Caco-2 (cell line): ENCODE results near the gene FAM193A. TPM values are rescaled to one million over a fixed set of nuclear protein-coding genes. Genes with fewer than 3 reads are reported as not detected.

Source experiments
- BruUV-seq: library from RNA; stranded (reverse); fragments of 400-500 nt; replicated peaks from 2 replicates; lab custom pipeline; 2021; lab: Mats Ljungman, UMichigan
- CTCF ChIA-PET: fragments of 300-600 bp; sonication (Branson Sonifier 250); formaldehyde crosslinking; loops from one replicate; lab custom pipeline; 2022; ENCODE audit warnings: antibody characterized with exemption; lab: Charles Lee
- POLR2A ChIA-PET: fragments of 300-600 bp; sonication (Branson Sonifier 250); formaldehyde crosslinking; loops from one replicate; lab custom pipeline; 2022; ENCODE audit warnings: antibody characterized with exemption; lab: Charles Lee
- DNase-seq, 2 experiments: peaks; one replicate each; pipeline versions ENCODE4 v3.0.0 to v3.0.0-alpha.2; 2020 to 2022
- H3K27me3 ChIP-seq: replicated peaks from 2 replicates; pipeline ENCODE4 v1.6.0; 2011; ENCODE audit warnings: low read length; ENCODE audit not compliant: control insufficient read depth, insufficient read depth
- H3K36me3 ChIP-seq: 2 replicates; pipeline ENCODE4 v1.5.1; 2011; ENCODE audit warnings: low read length; ENCODE audit not compliant: control insufficient read depth, insufficient read depth
- H3K4me1 ChIP-seq: fragments of 250-450 bp; sonication (Bioruptor Pico); 2 replicates; pipeline ENCODE4 v1.5.1; 2020; ENCODE audit warnings: mild to moderate bottlenecking
- H3K4me3 ChIP-seq: 2 replicates; pipeline ENCODE4 v1.5.1; 2011; ENCODE audit warnings: low read depth, mild to moderate bottlenecking, control low read depth, low read length
- H3K9me3 ChIP-seq: fragments of 250-450 bp; sonication (Bioruptor Pico); 2 replicates; pipeline ENCODE4 v1.5.1; 2020; ENCODE audit warnings: mild to moderate bottlenecking, moderate library complexity
- H3K27ac Mint-ChIP-seq: one replicate; pipeline ENCODE4 v1.8.0; 2022; ENCODE audit warnings: mixed read lengths; ENCODE audit not compliant: unreplicated experiment
- H3K27me3 Mint-ChIP-seq: one replicate; pipeline ENCODE4 v1.8.0; 2022; ENCODE audit warnings: mixed read lengths; ENCODE audit not compliant: insufficient read depth, unreplicated experiment
- H3K36me3 Mint-ChIP-seq: one replicate; pipeline ENCODE4 v1.8.0; 2022; ENCODE audit warnings: mild to moderate bottlenecking, mixed read lengths; ENCODE audit not compliant: insufficient read depth, unreplicated experiment
- H3K4me1 Mint-ChIP-seq: one replicate; pipeline ENCODE4 v1.8.0; 2022; ENCODE audit warnings: low read depth, mixed read lengths; ENCODE audit not compliant: unreplicated experiment
- H3K4me3 Mint-ChIP-seq: one replicate; pipeline ENCODE4 v1.8.0; 2022; ENCODE audit warnings: mild to moderate bottlenecking, moderate library complexity, mixed read lengths; ENCODE audit not compliant: unreplicated experiment
- H3K9me3 Mint-ChIP-seq: one replicate; pipeline ENCODE4 v1.8.0; 2022; ENCODE audit warnings: mixed read lengths; ENCODE audit not compliant: unreplicated experiment
- intact Hi-C: fragments of 100-400 bp; cut with micrococcal nuclease; formaldehyde crosslinking; loops from one replicate; pipeline ENCODE4 v1.10.0; 2022; ENCODE audit not compliant: unreplicated experiment
- total RNA-seq: library from RNA; stranded (reverse); gene quantifications from 2 replicates; pipeline ENCODE4 v1.2.3, GENCODE V29; 2022
- TF ChIP-seq, protein P1 (sequence below), 2 experiments: fragments of 200-600 bp in 1 of 2; IDR thresholded peaks; 1 replicate in 1 of 2; 2 replicates in 1 of 2; pipeline versions ENCODE4 v1.5.1 to v1.8.0; 2011 to 2022; ENCODE audit warnings: antibody characterized with exemption in 1 of 2, control low read depth in 1 of 2, inconsistent platforms in 1 of 2, low read depth in 1 of 2, low read length in 1 of 2, mild to moderate bottlenecking in 1 of 2, moderate library complexity in 1 of 2; ENCODE audit not compliant: insufficient read depth in 1 of 2, severe bottlenecking in 1 of 2, unreplicated experiment in 1 of 2

The FAM193A gene
- total RNA-seq, 1 experiment from 2014 or later = 28.7 TPM

DNA sequence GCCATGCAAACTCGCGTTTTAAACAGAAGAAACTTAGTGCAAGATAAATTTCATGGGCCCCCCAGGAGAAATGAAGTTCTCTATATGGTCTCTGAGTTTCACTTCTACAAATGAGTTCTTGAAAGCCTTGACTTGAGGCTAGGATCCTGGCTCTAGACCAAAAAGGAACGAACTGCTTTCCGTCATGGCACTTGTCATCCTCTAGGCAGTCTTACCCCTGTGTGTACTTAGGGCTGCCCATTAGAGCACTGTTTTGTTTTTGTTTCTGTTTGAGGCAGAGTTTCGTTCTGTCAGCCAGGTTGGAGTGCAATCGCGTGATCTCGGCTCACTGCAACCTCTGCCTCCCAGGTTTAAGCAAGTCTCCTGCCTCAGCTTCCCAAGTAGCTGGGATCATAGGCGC is 38.5 kb upstream of the FAM193A start:
- BruUV-seq = no TSS peak
- H3K27me3 ChIP-seq = no peaks in the 10 kb centered on the region
- Mint-ChIP-seq H3K27me3 (no peaks in the 10 kb centered on the region), H3K4me1 (no peaks in the 10 kb centered on the region), H3K27ac (no peak overlapping the region), H3K9me3 (no peaks in the 10 kb centered on the region), H3K4me3 (no peak overlapping the region), H3K36me3 (peaks cover 89% of the 10 kb centered on the region)
- intact Hi-C loops = no loop called here
- POLR2A ChIA-PET = no interaction called here
- CTCF ChIA-PET = no interaction called here
- H3K4me3 ChIP-seq = no peak overlapping the region
- no peaks in the 10 kb centered on the region for H3K4me1 ChIP-seq
- no peak for DNase-seq
- TF ChIP-seq, protein P1, sequence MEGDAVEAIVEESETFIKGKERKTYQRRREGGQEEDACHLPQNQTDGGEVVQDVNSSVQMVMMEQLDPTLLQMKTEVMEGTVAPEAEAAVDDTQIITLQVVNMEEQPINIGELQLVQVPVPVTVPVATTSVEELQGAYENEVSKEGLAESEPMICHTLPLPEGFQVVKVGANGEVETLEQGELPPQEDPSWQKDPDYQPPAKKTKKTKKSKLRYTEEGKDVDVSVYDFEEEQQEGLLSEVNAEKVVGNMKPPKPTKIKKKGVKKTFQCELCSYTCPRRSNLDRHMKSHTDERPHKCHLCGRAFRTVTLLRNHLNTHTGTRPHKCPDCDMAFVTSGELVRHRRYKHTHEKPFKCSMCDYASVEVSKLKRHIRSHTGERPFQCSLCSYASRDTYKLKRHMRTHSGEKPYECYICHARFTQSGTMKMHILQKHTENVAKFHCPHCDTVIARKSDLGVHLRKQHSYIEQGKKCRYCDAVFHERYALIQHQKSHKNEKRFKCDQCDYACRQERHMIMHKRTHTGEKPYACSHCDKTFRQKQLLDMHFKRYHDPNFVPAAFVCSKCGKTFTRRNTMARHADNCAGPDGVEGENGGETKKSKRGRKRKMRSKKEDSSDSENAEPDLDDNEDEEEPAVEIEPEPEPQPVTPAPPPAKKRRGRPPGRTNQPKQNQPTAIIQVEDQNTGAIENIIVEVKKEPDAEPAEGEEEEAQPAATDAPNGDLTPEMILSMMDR (IDR thresholded peaks at IDR 0.05; ENCODE audit: insufficient read depth in 1 of 2, low read depth in 1 of 2, low read length in 1 of 2, severe bottlenecking in 1 of 2, unreplicated experiment in 1 of 2) = no peak
- no peaks in the 10 kb centered on the region for H3K9me3 ChIP-seq
- H3K36me3 ChIP-seq = peaks cover 2% of the 10 kb centered on the region

DNA sequence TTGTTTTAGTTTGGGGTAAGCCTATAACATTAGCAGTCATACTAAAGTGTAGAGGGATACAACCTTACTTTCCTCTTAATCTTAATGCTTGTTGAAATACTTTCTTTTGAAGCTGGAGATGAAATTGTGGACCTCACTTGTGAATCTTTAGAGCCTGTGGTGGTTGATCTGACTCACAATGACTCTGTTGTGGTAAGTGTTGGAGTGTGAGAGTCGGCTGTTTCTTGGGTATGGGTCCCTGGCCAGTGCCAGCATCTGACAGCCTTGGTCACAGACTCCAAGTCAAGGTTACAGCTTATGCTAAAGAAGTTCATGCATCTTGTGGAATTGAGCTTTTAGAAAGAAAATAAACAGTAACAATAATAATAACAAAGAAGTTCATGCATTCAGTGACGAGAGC is 35.9 kb upstream of the FAM193A start:
- intact Hi-C loops = no loop called here
- BruUV-seq = no TSS peak
- peaks cover 80% of the 10 kb centered on the region for H3K36me3 Mint-ChIP-seq
- H3K4me1 ChIP-seq = no peaks in the 10 kb centered on the region
- no peaks in the 10 kb centered on the region for H3K9me3 Mint-ChIP-seq
- no peaks in the 10 kb centered on the region for H3K27me3 Mint-ChIP-seq
- DNase-seq = no peak
- ChIA-PET POLR2A (no interaction called here), CTCF (no interaction called here)
- TF ChIP-seq, protein P1 (IDR thresholded peaks at IDR 0.05; ENCODE audit: insufficient read depth in 1 of 2, low read depth in 1 of 2, low read length in 1 of 2, severe bottlenecking in 1 of 2, unreplicated experiment in 1 of 2) = no peak
- no peaks in the 10 kb centered on the region for H3K4me1 Mint-ChIP-seq
- H3K27ac Mint-ChIP-seq = no peak overlapping the region
- peaks cover 2% of the 10 kb centered on the region for H3K36me3 ChIP-seq
- no peak overlapping the region for H3K4me3 Mint-ChIP-seq
- no peak overlapping the region for H3K4me3 ChIP-seq
- H3K9me3 ChIP-seq = no peaks in the 10 kb centered on the region
- H3K27me3 ChIP-seq = no peaks in the 10 kb centered on the region

DNA sequence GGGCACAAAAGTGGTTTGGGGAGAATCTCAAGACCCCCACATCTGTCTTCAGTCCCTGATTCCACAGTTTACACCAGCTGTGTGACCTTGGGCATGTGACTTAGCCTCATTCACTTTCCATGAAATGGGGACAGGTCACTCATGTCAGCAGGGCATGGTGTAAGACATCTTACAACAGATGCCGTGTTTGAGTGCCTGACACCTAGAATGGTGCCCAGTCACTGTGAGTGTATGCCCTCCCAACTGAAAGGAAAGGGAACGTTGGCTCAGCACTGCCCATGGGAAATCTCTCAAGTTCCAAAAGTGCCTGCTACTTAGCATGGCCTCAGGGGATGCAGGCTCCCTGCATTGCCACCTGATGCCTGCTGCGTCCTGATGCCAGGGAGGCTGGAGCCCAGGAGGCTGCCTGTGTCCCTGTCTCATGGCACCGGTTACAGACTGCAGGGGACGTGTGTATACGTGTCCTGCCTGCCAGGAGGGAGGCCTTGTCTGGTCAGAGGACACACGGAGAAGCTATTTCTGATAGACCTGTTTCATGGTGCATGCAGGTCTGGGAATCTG is 35.3 kb upstream of the FAM193A start:
- H3K4me3 Mint-ChIP-seq = no peak overlapping the region
- intact Hi-C loops = no loop called here
- peaks cover 2% of the 10 kb centered on the region for H3K36me3 ChIP-seq
- no peaks in the 10 kb centered on the region for H3K4me1 ChIP-seq
- no peak for DNase-seq
- ChIA-PET POLR2A (no interaction called here), CTCF (no interaction called here)
- no peaks in the 10 kb centered on the region for H3K27me3 Mint-ChIP-seq
- H3K9me3 Mint-ChIP-seq = no peaks in the 10 kb centered on the region
- no peak overlapping the region for H3K27ac Mint-ChIP-seq
- no TSS peak for BruUV-seq
- H3K4me3 ChIP-seq = no peak overlapping the region
- no peaks in the 10 kb centered on the region for H3K4me1 Mint-ChIP-seq
- H3K9me3 ChIP-seq = no peaks in the 10 kb centered on the region
- H3K27me3 ChIP-seq = no peaks in the 10 kb centered on the region
- peaks cover 80% of the 10 kb centered on the region for H3K36me3 Mint-ChIP-seq
- TF ChIP-seq, protein P1 (IDR thresholded peaks at IDR 0.05; ENCODE audit: insufficient read depth in 1 of 2, low read depth in 1 of 2, low read length in 1 of 2, severe bottlenecking in 1 of 2, unreplicated experiment in 1 of 2) = no peak
